Measurements from ENCODE around the gene IQSEC1. TPM values are rescaled to one million over a fixed set of nuclear protein-coding genes. Genes with fewer than 3 reads are reported as not detected.

Gene IQSEC1
- total and polyA plus RNA-seq, 9 of the 15 experiments (the other 6 are each of a cell fraction or from before 2014, with no cell fraction given): 0.56 to 39.0 (median 6.8) TPM

- TF ChIP-seq, protein P1, sequence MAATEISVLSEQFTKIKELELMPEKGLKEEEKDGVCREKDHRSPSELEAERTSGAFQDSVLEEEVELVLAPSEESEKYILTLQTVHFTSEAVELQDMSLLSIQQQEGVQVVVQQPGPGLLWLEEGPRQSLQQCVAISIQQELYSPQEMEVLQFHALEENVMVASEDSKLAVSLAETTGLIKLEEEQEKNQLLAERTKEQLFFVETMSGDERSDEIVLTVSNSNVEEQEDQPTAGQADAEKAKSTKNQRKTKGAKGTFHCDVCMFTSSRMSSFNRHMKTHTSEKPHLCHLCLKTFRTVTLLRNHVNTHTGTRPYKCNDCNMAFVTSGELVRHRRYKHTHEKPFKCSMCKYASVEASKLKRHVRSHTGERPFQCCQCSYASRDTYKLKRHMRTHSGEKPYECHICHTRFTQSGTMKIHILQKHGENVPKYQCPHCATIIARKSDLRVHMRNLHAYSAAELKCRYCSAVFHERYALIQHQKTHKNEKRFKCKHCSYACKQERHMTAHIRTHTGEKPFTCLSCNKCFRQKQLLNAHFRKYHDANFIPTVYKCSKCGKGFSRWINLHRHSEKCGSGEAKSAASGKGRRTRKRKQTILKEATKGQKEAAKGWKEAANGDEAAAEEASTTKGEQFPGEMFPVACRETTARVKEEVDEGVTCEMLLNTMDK (IDR thresholded peaks at IDR 0.05; ENCODE audit: borderline replicate concordance, insufficient read depth, low read depth, low read length, poor library complexity, severe bottlenecking): no peak
- TF ChIP-seq THRAP3 (IDR thresholded peaks at IDR 0.05; ENCODE audit: borderline replicate concordance): no peak
- TF ChIP-seq ZNF444 (CRISPR knock-in tag; IDR thresholded peaks at IDR 0.05): no peak
- no peak for TF ChIP-seq HNRNPH1 (optimal IDR thresholded peaks at IDR 0.05; ENCODE audit: low read depth, low read length)
- TF ChIP-seq, protein P2, sequence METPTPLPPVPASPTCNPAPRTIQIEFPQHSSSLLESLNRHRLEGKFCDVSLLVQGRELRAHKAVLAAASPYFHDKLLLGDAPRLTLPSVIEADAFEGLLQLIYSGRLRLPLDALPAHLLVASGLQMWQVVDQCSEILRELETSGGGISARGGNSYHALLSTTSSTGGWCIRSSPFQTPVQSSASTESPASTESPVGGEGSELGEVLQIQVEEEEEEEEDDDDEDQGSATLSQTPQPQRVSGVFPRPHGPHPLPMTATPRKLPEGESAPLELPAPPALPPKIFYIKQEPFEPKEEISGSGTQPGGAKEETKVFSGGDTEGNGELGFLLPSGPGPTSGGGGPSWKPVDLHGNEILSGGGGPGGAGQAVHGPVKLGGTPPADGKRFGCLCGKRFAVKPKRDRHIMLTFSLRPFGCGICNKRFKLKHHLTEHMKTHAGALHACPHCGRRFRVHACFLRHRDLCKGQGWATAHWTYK (CRISPR knock-in tag; IDR thresholded peaks at IDR 0.05): no peak
- TF ChIP-seq GATAD2B (IDR thresholded peaks at IDR 0.05; ENCODE audit: borderline replicate concordance): no peak
- TF ChIP-seq, protein P3, sequence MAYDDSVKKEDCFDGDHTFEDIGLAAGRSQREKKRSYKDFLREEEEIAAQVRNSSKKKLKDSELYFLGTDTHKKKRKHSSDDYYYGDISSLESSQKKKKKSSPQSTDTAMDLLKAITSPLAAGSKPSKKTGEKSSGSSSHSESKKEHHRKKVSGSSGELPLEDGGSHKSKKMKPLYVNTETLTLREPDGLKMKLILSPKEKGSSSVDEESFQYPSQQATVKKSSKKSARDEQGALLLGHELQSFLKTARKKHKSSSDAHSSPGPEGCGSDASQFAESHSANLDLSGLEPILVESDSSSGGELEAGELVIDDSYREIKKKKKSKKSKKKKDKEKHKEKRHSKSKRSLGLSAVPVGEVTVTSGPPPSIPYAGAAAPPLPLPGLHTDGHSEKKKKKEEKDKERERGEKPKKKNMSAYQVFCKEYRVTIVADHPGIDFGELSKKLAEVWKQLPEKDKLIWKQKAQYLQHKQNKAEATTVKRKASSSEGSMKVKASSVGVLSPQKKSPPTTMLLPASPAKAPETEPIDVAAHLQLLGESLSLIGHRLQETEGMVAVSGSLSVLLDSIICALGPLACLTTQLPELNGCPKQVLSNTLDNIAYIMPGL (CRISPR knock-in tag; IDR thresholded peaks at IDR 0.05): no peak
- TF ChIP-seq ZNF318 (IDR thresholded peaks at IDR 0.05; ENCODE audit: borderline replicate concordance in 1 of 2, low read depth in 1 of 2): no peak
- TF ChIP-seq NCOA6 (IDR thresholded peaks at IDR 0.05): no peak
- no peak for TF ChIP-seq POLR3G (IDR thresholded peaks at IDR 0.05; ENCODE audit: extremely low read depth, insufficient read length, insufficient replicate concordance)
Measured at GRCh38 chr3:13025090-13025489, 48.1 kb downstream of the IQSEC1 start (continued).
